ENCODE results near the gene UBXN1. TPM values are rescaled to one million over a fixed set of nuclear protein-coding genes. Genes with fewer than 3 reads are reported as not detected.

Gene UBXN1
- total RNA-seq, 1 experiment from 2014 or later, result 135 TPM

DNA sequence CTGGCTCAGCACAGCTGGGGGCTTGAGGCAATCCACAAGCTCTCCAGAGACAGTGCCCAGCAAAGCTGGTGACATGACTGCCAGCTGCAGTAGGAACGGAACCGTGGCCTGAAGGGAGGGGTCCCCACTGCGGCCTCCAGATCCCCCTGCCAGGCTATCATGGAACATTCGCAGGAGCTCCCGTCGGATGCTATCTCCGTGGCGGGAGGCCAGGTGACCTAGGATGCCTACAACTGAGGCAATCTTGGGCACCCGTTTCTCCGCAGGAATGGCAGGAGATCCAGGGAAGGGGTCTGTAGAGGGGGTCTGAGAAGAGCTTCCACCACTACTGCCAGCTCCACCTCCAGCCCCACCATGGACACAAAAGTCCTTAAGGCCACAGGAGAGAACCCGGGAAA lies 29.9 kb downstream of the UBXN1 start (continued):
- TF ChIP-seq, protein P1, sequence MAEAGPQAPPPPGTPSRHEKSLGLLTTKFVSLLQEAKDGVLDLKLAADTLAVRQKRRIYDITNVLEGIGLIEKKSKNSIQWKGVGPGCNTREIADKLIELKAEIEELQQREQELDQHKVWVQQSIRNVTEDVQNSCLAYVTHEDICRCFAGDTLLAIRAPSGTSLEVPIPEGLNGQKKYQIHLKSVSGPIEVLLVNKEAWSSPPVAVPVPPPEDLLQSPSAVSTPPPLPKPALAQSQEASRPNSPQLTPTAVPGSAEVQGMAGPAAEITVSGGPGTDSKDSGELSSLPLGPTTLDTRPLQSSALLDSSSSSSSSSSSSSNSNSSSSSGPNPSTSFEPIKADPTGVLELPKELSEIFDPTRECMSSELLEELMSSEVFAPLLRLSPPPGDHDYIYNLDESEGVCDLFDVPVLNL (CRISPR knock-in tag; IDR thresholded peaks at IDR 0.05; ENCODE audit: borderline replicate concordance, low read depth), result no peak
- TF ChIP-seq HMGA2 (CRISPR knock-in tag; IDR thresholded peaks at IDR 0.05), result no peak
- no peak for TF ChIP-seq NR3C1 (CRISPR knock-in tag; conservative IDR thresholded peaks at IDR 0.05; ENCODE audit: low read depth)
- TF ChIP-seq ZNF219 (CRISPR knock-in tag; IDR thresholded peaks at IDR 0.05; ENCODE audit: borderline replicate concordance), result no peak
- TF ChIP-seq ZBTB21 (CRISPR knock-in tag; IDR thresholded peaks at IDR 0.05; ENCODE audit: borderline replicate concordance), result no peak
- TF ChIP-seq, protein P2, sequence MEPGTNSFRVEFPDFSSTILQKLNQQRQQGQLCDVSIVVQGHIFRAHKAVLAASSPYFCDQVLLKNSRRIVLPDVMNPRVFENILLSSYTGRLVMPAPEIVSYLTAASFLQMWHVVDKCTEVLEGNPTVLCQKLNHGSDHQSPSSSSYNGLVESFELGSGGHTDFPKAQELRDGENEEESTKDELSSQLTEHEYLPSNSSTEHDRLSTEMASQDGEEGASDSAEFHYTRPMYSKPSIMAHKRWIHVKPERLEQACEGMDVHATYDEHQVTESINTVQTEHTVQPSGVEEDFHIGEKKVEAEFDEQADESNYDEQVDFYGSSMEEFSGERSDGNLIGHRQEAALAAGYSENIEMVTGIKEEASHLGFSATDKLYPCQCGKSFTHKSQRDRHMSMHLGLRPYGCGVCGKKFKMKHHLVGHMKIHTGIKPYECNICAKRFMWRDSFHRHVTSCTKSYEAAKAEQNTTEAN (CRISPR knock-in tag; IDR thresholded peaks at IDR 0.05), result no peak
- no peak for TF ChIP-seq FOXK1 (CRISPR knock-in tag; IDR thresholded peaks at IDR 0.05)
- TF ChIP-seq, protein P3, sequence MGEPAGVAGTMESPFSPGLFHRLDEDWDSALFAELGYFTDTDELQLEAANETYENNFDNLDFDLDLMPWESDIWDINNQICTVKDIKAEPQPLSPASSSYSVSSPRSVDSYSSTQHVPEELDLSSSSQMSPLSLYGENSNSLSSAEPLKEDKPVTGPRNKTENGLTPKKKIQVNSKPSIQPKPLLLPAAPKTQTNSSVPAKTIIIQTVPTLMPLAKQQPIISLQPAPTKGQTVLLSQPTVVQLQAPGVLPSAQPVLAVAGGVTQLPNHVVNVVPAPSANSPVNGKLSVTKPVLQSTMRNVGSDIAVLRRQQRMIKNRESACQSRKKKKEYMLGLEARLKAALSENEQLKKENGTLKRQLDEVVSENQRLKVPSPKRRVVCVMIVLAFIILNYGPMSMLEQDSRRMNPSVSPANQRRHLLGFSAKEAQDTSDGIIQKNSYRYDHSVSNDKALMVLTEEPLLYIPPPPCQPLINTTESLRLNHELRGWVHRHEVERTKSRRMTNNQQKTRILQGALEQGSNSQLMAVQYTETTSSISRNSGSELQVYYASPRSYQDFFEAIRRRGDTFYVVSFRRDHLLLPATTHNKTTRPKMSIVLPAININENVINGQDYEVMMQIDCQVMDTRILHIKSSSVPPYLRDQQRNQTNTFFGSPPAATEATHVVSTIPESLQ (CRISPR knock-in tag; IDR thresholded peaks at IDR 0.05), result no peak
- no peak for TF ChIP-seq RORB (CRISPR knock-in tag; IDR thresholded peaks at IDR 0.05)

DNA sequence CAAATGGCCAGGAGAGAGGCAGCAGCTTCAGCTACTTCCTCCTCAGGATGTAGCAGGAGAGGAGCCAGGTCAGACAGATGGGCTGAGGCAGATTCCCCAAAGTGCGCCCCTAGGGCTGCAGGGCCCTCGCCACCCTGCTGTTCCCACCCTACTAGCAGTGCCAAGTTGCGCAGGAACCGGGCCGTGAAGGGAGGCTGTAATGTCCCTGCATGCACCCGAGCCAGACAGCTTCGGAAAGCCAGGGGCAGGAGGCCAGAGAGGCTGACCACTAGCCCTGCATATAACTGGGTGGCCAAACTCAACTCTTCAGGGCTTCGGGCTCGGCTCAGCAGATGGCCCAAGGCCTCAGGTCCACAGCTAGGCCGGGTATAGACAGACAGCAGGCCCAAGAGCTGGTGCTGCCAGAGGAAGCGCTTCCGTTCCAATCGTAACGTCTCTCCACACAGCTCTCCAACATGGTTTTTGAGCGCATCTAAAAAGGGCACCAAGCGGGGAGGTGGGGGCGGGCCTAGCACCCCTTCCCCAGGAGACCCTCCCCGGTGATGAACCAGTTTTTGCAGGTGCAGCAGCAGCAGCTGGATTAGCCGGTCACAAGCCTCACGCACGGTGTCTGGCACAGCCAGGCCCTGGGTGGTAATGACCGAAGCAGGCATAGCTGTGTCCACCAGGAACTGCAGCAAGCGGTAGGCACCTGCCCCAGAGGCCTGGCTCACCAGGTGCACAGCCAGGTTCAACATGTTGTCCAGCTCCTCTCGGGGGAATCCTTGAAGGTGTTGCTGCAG lies 30.5 kb downstream of the UBXN1 start:
- Mint-ChIP-seq H3K27me3 (ENCODE audit: low read depth) (no peaks in the 10 kb centered on the region), H3K36me3 (peaks cover 30% of the 10 kb centered on the region), H3K4me1 (peaks cover 15% of the 10 kb centered on the region), H3K4me3 (no peak overlapping the region), H3K9me3 (no peaks in the 10 kb centered on the region), H3K27ac (no peak overlapping the region)
- no peak for DNase-seq (ENCODE audit: low spot score)
- ATAC-seq, result no peak
- ChIA-PET CTCF (interaction anchor here (0.8 kb wide), 1 partner anchor 17 kb away, joined by 3 read pairs; the partner anchor contains the start of genes C11orf98 and CSKMT), POLR2A (interaction anchor here (0.5 to 6.3 kb wide), 4 partner anchors 17 to 209 kb away, joined by 4 to 42 read pairs (median 8); partner anchors contain the start of genes C11orf98, CSKMT, STX5 and TUT1)
- TF ChIP-seq FOXP1 (CRISPR knock-in tag; IDR thresholded peaks at IDR 0.05; ENCODE audit: borderline replicate concordance) (no peak), ZNF219 (CRISPR knock-in tag; IDR thresholded peaks at IDR 0.05; ENCODE audit: borderline replicate concordance) (no peak), MYBL2 (CRISPR knock-in tag; IDR thresholded peaks at IDR 0.05) (no peak), NR2C2 (CRISPR knock-in tag; IDR thresholded peaks at IDR 0.05) (no peak), RORB (CRISPR knock-in tag; IDR thresholded peaks at IDR 0.05) (no peak), TP53 (CRISPR knock-in tag; IDR thresholded peaks at IDR 0.05) (no peak), GTF2I (CRISPR knock-in tag; conservative IDR thresholded peaks at IDR 0.05) (no peak)
- TF ChIP-seq, protein P4, sequence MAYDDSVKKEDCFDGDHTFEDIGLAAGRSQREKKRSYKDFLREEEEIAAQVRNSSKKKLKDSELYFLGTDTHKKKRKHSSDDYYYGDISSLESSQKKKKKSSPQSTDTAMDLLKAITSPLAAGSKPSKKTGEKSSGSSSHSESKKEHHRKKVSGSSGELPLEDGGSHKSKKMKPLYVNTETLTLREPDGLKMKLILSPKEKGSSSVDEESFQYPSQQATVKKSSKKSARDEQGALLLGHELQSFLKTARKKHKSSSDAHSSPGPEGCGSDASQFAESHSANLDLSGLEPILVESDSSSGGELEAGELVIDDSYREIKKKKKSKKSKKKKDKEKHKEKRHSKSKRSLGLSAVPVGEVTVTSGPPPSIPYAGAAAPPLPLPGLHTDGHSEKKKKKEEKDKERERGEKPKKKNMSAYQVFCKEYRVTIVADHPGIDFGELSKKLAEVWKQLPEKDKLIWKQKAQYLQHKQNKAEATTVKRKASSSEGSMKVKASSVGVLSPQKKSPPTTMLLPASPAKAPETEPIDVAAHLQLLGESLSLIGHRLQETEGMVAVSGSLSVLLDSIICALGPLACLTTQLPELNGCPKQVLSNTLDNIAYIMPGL (CRISPR knock-in tag; IDR thresholded peaks at IDR 0.05), result no peak
- TF ChIP-seq, protein P5, sequence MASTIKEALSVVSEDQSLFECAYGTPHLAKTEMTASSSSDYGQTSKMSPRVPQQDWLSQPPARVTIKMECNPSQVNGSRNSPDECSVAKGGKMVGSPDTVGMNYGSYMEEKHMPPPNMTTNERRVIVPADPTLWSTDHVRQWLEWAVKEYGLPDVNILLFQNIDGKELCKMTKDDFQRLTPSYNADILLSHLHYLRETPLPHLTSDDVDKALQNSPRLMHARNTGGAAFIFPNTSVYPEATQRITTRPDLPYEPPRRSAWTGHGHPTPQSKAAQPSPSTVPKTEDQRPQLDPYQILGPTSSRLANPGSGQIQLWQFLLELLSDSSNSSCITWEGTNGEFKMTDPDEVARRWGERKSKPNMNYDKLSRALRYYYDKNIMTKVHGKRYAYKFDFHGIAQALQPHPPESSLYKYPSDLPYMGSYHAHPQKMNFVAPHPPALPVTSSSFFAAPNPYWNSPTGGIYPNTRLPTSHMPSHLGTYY (CRISPR knock-in tag; IDR thresholded peaks at IDR 0.05), result no peak
- TF ChIP-seq, protein P6, sequence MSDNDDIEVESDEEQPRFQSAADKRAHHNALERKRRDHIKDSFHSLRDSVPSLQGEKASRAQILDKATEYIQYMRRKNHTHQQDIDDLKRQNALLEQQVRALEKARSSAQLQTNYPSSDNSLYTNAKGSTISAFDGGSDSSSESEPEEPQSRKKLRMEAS (CRISPR knock-in tag; IDR thresholded peaks at IDR 0.05), result no peak
- TF ChIP-seq, protein P7, sequence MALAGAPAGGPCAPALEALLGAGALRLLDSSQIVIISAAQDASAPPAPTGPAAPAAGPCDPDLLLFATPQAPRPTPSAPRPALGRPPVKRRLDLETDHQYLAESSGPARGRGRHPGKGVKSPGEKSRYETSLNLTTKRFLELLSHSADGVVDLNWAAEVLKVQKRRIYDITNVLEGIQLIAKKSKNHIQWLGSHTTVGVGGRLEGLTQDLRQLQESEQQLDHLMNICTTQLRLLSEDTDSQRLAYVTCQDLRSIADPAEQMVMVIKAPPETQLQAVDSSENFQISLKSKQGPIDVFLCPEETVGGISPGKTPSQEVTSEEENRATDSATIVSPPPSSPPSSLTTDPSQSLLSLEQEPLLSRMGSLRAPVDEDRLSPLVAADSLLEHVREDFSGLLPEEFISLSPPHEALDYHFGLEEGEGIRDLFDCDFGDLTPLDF (CRISPR knock-in tag; IDR thresholded peaks at IDR 0.05), result no peak
- TF ChIP-seq, protein P8, sequence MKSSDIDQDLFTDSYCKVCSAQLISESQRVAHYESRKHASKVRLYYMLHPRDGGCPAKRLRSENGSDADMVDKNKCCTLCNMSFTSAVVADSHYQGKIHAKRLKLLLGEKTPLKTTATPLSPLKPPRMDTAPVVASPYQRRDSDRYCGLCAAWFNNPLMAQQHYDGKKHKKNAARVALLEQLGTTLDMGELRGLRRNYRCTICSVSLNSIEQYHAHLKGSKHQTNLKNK (CRISPR knock-in tag; IDR thresholded peaks at IDR 0.05), result no peak
- TF ChIP-seq, protein P2 (CRISPR knock-in tag; IDR thresholded peaks at IDR 0.05), result no peak
